Loucy (cell line): Measurements from ENCODE around the gene KIFC3.

Experiments
- H2AFZ ChIP-seq: fragments of 200-600 bp; sonication (generic); 2 replicates; pipeline ENCODE4 v1.6.0; 2016; ENCODE audit warnings: antibody characterized with exemption, mild to moderate bottlenecking, low read length, moderate library complexity
- H3F3A ChIP-seq: fragments of 200-600 bp; 2 replicates; pipeline ENCODE4 v1.6.0; 2016; ENCODE audit warnings: antibody characterized with exemption, low read depth, mild to moderate bottlenecking
- H3K27me3 ChIP-seq: fragments of 200-600 bp; sonication (generic); 2 replicates; pipeline ENCODE4 v1.6.1; 2014; ENCODE audit warnings: low read length, mild to moderate bottlenecking; ENCODE audit not compliant: insufficient read depth, poor library complexity, severe bottlenecking
- H3K36me3 ChIP-seq: fragments of 200-600 bp; sonication (generic); 2 replicates; pipeline ENCODE4 v1.6.1; 2016; ENCODE audit warnings: low read length; ENCODE audit not compliant: insufficient read depth
- H3K4me1 ChIP-seq: fragments of 200-600 bp; sonication (generic); 2 replicates; pipeline ENCODE4 v1.5.1; 2014; ENCODE audit warnings: low read length, mild to moderate bottlenecking; ENCODE audit not compliant: insufficient read depth, poor library complexity, severe bottlenecking
- H3K4me2 ChIP-seq: fragments of 200-600 bp; sonication (generic); 2 replicates; pipeline ENCODE4 v1.6.0; 2014; ENCODE audit warnings: antibody characterized with exemption, low read length, low read depth, mild to moderate bottlenecking; ENCODE audit not compliant: poor library complexity, severe bottlenecking
- H3K4me3 ChIP-seq: fragments of 200-600 bp; sonication (generic); 2 replicates; pipeline ENCODE4 v1.5.1; 2014; ENCODE audit warnings: low read length, mild to moderate bottlenecking, mixed read lengths; ENCODE audit not compliant: poor library complexity, severe bottlenecking
- H3K79me2 ChIP-seq: fragments of 200-600 bp; sonication (generic); 2 replicates; pipeline ENCODE4 v1.6.1; 2014; ENCODE audit warnings: low read length; ENCODE audit not compliant: insufficient read depth
- H3K9ac ChIP-seq: fragments of 200-600 bp; sonication (generic); 2 replicates; pipeline ENCODE4 v1.6.0; 2014; ENCODE audit warnings: mild to moderate bottlenecking, low read depth, low read length, moderate library complexity; ENCODE audit not compliant: poor library complexity, severe bottlenecking
- H3K9me2 ChIP-seq: fragments of 200-600 bp; sonication (generic); replicated peaks from 2 replicates; pipeline ENCODE4 v1.6.1; 2016; ENCODE audit warnings: low read depth, low read length, mixed read lengths
- H3K9me3 ChIP-seq: fragments of 200-600 bp; sonication (generic); 2 replicates; pipeline ENCODE4 v1.6.1; 2014; ENCODE audit warnings: mild to moderate bottlenecking, antibody characterized with exemption, low read length, low read depth; ENCODE audit not compliant: insufficient read depth
- H4K20me1 ChIP-seq: fragments of 200-600 bp; sonication (generic); 2 replicates; pipeline ENCODE4 v1.6.0; 2014; ENCODE audit warnings: antibody characterized with exemption, low read length, mild to moderate bottlenecking; ENCODE audit not compliant: insufficient read depth, poor library complexity, severe bottlenecking
- CTCF ChIP-seq: fragments of 200-600 bp; sonication (generic); conservative IDR thresholded peaks from 2 replicates; pipeline ENCODE4 v1.5.1; 2014; ENCODE audit warnings: mild to moderate bottlenecking, antibody characterized with exemption, low read length
- EZH2phosphoT487 ChIP-seq: fragments of 200-600 bp; IDR thresholded peaks from 2 replicates; pipeline ENCODE4 v1.6.1; 2018; ENCODE audit warnings: antibody characterized with exemption, mild to moderate bottlenecking, moderate library complexity, borderline replicate concordance

KIFC3 gene

GRCh38 chr16:57739756-57740422, 62.4 kb downstream of the KIFC3 start:
- Histone ChIP-seq H3K4me3 (no peak overlapping the region), H2AFZ (no peak overlapping the region), H3K4me2 (peak overlapping the region; percentile 97), H4K20me1 (no peaks in the 10 kb centered on the region), H3K4me1 (peaks cover 17% of the 10 kb centered on the region), H3K27me3 (no peaks in the 10 kb centered on the region), H3K9me3 (no peaks in the 10 kb centered on the region), H3F3A (no peaks in the 10 kb centered on the region), H3K9ac (no peak overlapping the region), H3K79me2 (peaks cover 30% of the 10 kb centered on the region; the same call in 1 of the 2 replicates), H3K9me2 (no peaks in the 10 kb centered on the region), H3K36me3 (no peaks in the 10 kb centered on the region; the same call in 1 of the 2 replicates)
- no peak for TF ChIP-seq CTCF

GRCh38 chr16:57738844-57739243, 63.4 kb downstream of the KIFC3 start:
- TF ChIP-seq CTCF (no peak), EZH2phosphoT487 (no peak)
- H3K4me3 ChIP-seq = no peak overlapping the region
- H3K4me1 ChIP-seq = peaks cover 21% of the 10 kb centered on the region
- H3K27me3 ChIP-seq = no peaks in the 10 kb centered on the region
- H3K36me3 ChIP-seq = no peaks in the 10 kb centered on the region; the same call in 1 of the 2 replicates
- H3F3A ChIP-seq = no peaks in the 10 kb centered on the region
- H2AFZ ChIP-seq = no peak overlapping the region
- no peaks in the 10 kb centered on the region for H3K9me2 ChIP-seq
- no peak overlapping the region for H3K9ac ChIP-seq
- H4K20me1 ChIP-seq = no peaks in the 10 kb centered on the region
- H3K79me2 ChIP-seq = peaks cover 30% of the 10 kb centered on the region; the same call in 1 of the 2 replicates
- no peaks in the 10 kb centered on the region for H3K9me3 ChIP-seq
- H3K4me2 ChIP-seq = peak overlapping the region; percentile 97

GRCh38 chr16:57736419-57737351, 65.6 kb downstream of the KIFC3 start:
- H4K20me1 ChIP-seq = no peaks in the 10 kb centered on the region
- H3K4me3 ChIP-seq = peak overlapping the region; percentile 93
- no peaks in the 10 kb centered on the region for H3K9me3 ChIP-seq
- H3F3A ChIP-seq = no peaks in the 10 kb centered on the region
- H3K9me2 ChIP-seq = no peaks in the 10 kb centered on the region
- H3K9ac ChIP-seq = peak overlapping the region; percentile 77
- peak overlapping the region; percentile 48 for H2AFZ ChIP-seq
- H3K27me3 ChIP-seq = no peaks in the 10 kb centered on the region
- TF ChIP-seq EZH2phosphoT487 (no peak), CTCF (peak; percentile 39)
- H3K4me2 ChIP-seq = peak overlapping the region; percentile 97
- peaks cover 30% of the 10 kb centered on the region; the same call in 1 of the 2 replicates for H3K79me2 ChIP-seq
- peaks cover 21% of the 10 kb centered on the region for H3K4me1 ChIP-seq
- no peaks in the 10 kb centered on the region for H3K36me3 ChIP-seq
